DND-41 (cell line): ENCODE data around the gene NKAIN2.

ENCODE experiments used
- ATAC-seq: fragments of 200-7000 bp; cut with Tn5 transposase; 3 replicates; pipeline ENCODE4 v1.9.1; 2021; ENCODE audit warnings: low read depth; ENCODE audit not compliant: insufficient read depth
- DNase-seq: peaks from one replicate; pipeline ENCODE4 v3.0.0-alpha.2; 2020
- H2AFZ ChIP-seq: 2 replicates; pipeline ENCODE4 v1.6.0; 2012; ENCODE audit warnings: low read depth, low read length
- H3K27ac ChIP-seq: 2 replicates; pipeline ENCODE4 v1.5.1; 2012; ENCODE audit warnings: low read length, inconsistent platforms
- H3K27me3 ChIP-seq: fragments of 200-600 bp; sonication (generic); 2 replicates; pipeline ENCODE4 v1.6.0; 2012; ENCODE audit warnings: low read length, mild to moderate bottlenecking, inconsistent platforms; ENCODE audit not compliant: insufficient read depth, poor library complexity
- H3K36me3 ChIP-seq: 2 replicates; pipeline ENCODE4 v1.5.1; 2012; ENCODE audit warnings: low read length, inconsistent platforms; ENCODE audit not compliant: insufficient read depth
- H3K4me1 ChIP-seq: 2 replicates; pipeline ENCODE4 v1.5.1; 2012; ENCODE audit warnings: mild to moderate bottlenecking, low read length; ENCODE audit not compliant: insufficient read depth
- H3K4me2 ChIP-seq: 2 replicates; pipeline ENCODE4 v1.6.0; 2012; ENCODE audit warnings: mild to moderate bottlenecking, moderate library complexity, low read length, inconsistent platforms; ENCODE audit not compliant: insufficient read depth
- H3K4me3 ChIP-seq, 2 experiments: fragments of 200-600 bp in 1 of 2; shearing (Covaris generic) in 1 of 2; 2 replicates each; pipeline ENCODE4 v1.5.1; 2012 to 2016; ENCODE audit warnings: inconsistent platforms in 2 of 2, low read length in 2 of 2, mild to moderate bottlenecking in 2 of 2, low read depth in 1 of 2, moderate library complexity in 1 of 2
- H3K79me2 ChIP-seq: 2 replicates; pipeline ENCODE4 v1.6.0; 2012; ENCODE audit warnings: low read length, inconsistent platforms; ENCODE audit not compliant: insufficient read depth
- H3K9ac ChIP-seq: 2 replicates; pipeline ENCODE4 v1.6.0; 2012; ENCODE audit warnings: low read depth, mild to moderate bottlenecking, inconsistent platforms, low read length, moderate library complexity
- H3K9me3 ChIP-seq: 2 replicates; pipeline ENCODE4 v1.5.1; 2012; ENCODE audit warnings: low read length, moderate library complexity, mild to moderate bottlenecking, inconsistent platforms; ENCODE audit not compliant: insufficient read depth, severe bottlenecking
- H4K20me1 ChIP-seq: 2 replicates; pipeline ENCODE4 v1.6.0; 2012; ENCODE audit warnings: low read length; ENCODE audit not compliant: insufficient read depth
- CTCF ChIP-seq: IDR thresholded peaks from 2 replicates; pipeline ENCODE4 v1.5.1; 2012; ENCODE audit warnings: borderline replicate concordance, low read length, moderate library complexity, mild to moderate bottlenecking; ENCODE audit not compliant: poor library complexity, severe bottlenecking; ENCODE audit errors: extremely low read depth
- EZH2 ChIP-seq: IDR thresholded peaks from 3 replicates; pipeline ENCODE4 v1.6.1; 2012; ENCODE audit warnings: borderline replicate concordance, low read depth, mild to moderate bottlenecking, moderate library complexity, low read length, inconsistent platforms; ENCODE audit not compliant: severe bottlenecking

Gene NKAIN2

GRCh38 chr6:124493259-124493658 lies 689.6 kb downstream of the NKAIN2 start:
- no peak overlapping the region for H3K27ac ChIP-seq
- TF ChIP-seq EZH2 (no peak), CTCF (no peak)
- no peak overlapping the region for H3K9ac ChIP-seq

GRCh38 chr6:124494956-124495664 lies 691.4 kb downstream of the NKAIN2 start:
- TF ChIP-seq EZH2 (no peak), CTCF (no peak)
- no peak for ATAC-seq

More at GRCh38 chr6:124493259-124493658, 689.6 kb downstream of the NKAIN2 start:
- no peak overlapping the region for H3K4me2 ChIP-seq
- no peaks in the 10 kb centered on the region for H3K27me3 ChIP-seq
- no peaks in the 10 kb centered on the region for H3K79me2 ChIP-seq
- no peaks in the 10 kb centered on the region for H3K9me3 ChIP-seq
- H3K36me3 ChIP-seq: no peaks in the 10 kb centered on the region
- no peak for ATAC-seq
- DNase-seq: no peak
- H3K4me1 ChIP-seq: no peaks in the 10 kb centered on the region
- H2AFZ ChIP-seq: no peak overlapping the region
- no peaks in the 10 kb centered on the region for H4K20me1 ChIP-seq
- no peak overlapping the region for H3K4me3 ChIP-seq

GRCh38 chr6:124495665-124496190 lies 692.1 kb downstream of the NKAIN2 start:
- Histone ChIP-seq H3K9me3 (no peaks in the 10 kb centered on the region), H2AFZ (no peak overlapping the region), H3K27me3 (no peaks in the 10 kb centered on the region), H4K20me1 (no peaks in the 10 kb centered on the region), H3K79me2 (no peaks in the 10 kb centered on the region), H3K4me3 (no peak overlapping the region), H3K36me3 (no peaks in the 10 kb centered on the region), H3K4me2 (no peak overlapping the region), H3K9ac (no peak overlapping the region), H3K27ac (no peak overlapping the region), H3K4me1 (no peaks in the 10 kb centered on the region)
- DNase-seq (no peak), ATAC-seq (no peak)
- TF ChIP-seq CTCF (no peak), EZH2 (no peak)

More at GRCh38 chr6:124494956-124495664, 691.4 kb downstream of the NKAIN2 start:
- Histone ChIP-seq H3K4me2 (no peak overlapping the region), H3K27me3 (no peaks in the 10 kb centered on the region), H3K27ac (no peak overlapping the region), H2AFZ (no peak overlapping the region), H3K79me2 (no peaks in the 10 kb centered on the region), H3K4me3 (no peak overlapping the region), H3K36me3 (no peaks in the 10 kb centered on the region), H3K9me3 (no peaks in the 10 kb centered on the region), H3K4me1 (no peaks in the 10 kb centered on the region), H4K20me1 (no peaks in the 10 kb centered on the region), H3K9ac (no peak overlapping the region)
- no peak for DNase-seq
